HEK293 (cell line): ENCODE data around the gene CLEC12A.

Experiments
- CTCF ChIA-PET: fragments of 350-600 bp; formaldehyde crosslinking; extraction: SDS; loops from one replicate; lab custom pipeline; 2021; ENCODE audit warnings: antibody characterized with exemption; lab: Yijun Ruan, JAX
- POLR2A ChIA-PET: fragments of 300-600 bp; formaldehyde crosslinking; extraction: SDS; loops from one replicate; lab custom pipeline; 2020; ENCODE audit warnings: antibody characterized with exemption, inconsistent platforms; lab: Yijun Ruan, JAX
- H3K27ac ChIP-seq: fragments of 200-500 bp; sonication (Bioruptor generic); 2 replicates; pipeline ENCODE4 v1.5.1; 2014; ENCODE audit warnings: low read depth, low read length, control low read depth, inconsistent platforms; ENCODE audit errors: extremely low read depth
- H3K36me3 ChIP-seq, 2 experiments: fragments of 200-500 bp in 1 of 2; sonication (Bioruptor generic) in 1 of 2; 1 replicate in 1 of 2; 2 replicates in 1 of 2; pipeline ENCODE4 v1.5.1; 2014 to 2017; ENCODE audit warnings: inconsistent platforms in 2 of 2, low read length in 2 of 2; ENCODE audit not compliant: control insufficient read depth in 2 of 2, insufficient read depth in 1 of 2
- H3K4me1 ChIP-seq: fragments of 200-500 bp; sonication (Bioruptor generic); 2 replicates; pipeline ENCODE4 v1.5.1; 2014; ENCODE audit warnings: mild to moderate bottlenecking, low read length, inconsistent platforms; ENCODE audit not compliant: control insufficient read depth, insufficient read depth
- H3K4me3 ChIP-seq: 2 replicates; pipeline ENCODE4 v1.5.1; 2011; ENCODE audit warnings: low read depth, mild to moderate bottlenecking, control low read depth, low read length, moderate library complexity
- H3K9me3 ChIP-seq: fragments of 200-500 bp; sonication (Bioruptor generic); 2 replicates; pipeline ENCODE4 v1.5.1; 2014; ENCODE audit warnings: low read depth, low read length, inconsistent platforms; ENCODE audit not compliant: control insufficient read depth, insufficient read depth
- MYNN ChIP-seq: fragments of 450-650 bp; formaldehyde crosslinking; IDR thresholded peaks from 2 replicates; pipeline ENCODE4 v1.5.1; 2016; ENCODE audit warnings: missing biosample characterization, missing genetic modification characterization, borderline replicate concordance
- REPIN1 ChIP-seq: fragments of 450-650 bp; formaldehyde crosslinking; IDR thresholded peaks from 2 replicates; pipeline ENCODE4 v1.5.1; 2017; ENCODE audit warnings: missing biosample characterization, missing genetic modification characterization, low read depth
- YY1 ChIP-seq: fragments of 450-650 bp; formaldehyde crosslinking; IDR thresholded peaks from 2 replicates; pipeline ENCODE4 v1.5.1; 2018; ENCODE audit warnings: missing biosample characterization, missing genetic modification characterization
- ZBTB20 ChIP-seq: fragments of 450-650 bp; formaldehyde crosslinking; IDR thresholded peaks from 2 replicates; pipeline ENCODE4 v1.5.1; 2016; ENCODE audit warnings: missing biosample characterization, missing genetic modification characterization
- ZBTB48 ChIP-seq: fragments of 450-650 bp; formaldehyde crosslinking; IDR thresholded peaks from 2 replicates; pipeline ENCODE4 v1.5.1; 2016; ENCODE audit warnings: missing biosample characterization, missing genetic modification characterization
- ZEB2 ChIP-seq: fragments of 450-650 bp; formaldehyde crosslinking; IDR thresholded peaks from 2 replicates; pipeline ENCODE4 v1.5.1; 2016; ENCODE audit warnings: missing biosample characterization, missing genetic modification characterization
- ZFP41 ChIP-seq: fragments of 450-650 bp; formaldehyde crosslinking; IDR thresholded peaks from 2 replicates; pipeline ENCODE4 v1.5.1; 2016; ENCODE audit warnings: missing biosample characterization, missing genetic modification characterization, borderline replicate concordance
- ZFP69B ChIP-seq: fragments of 450-650 bp; formaldehyde crosslinking; IDR thresholded peaks from 2 replicates; pipeline ENCODE4 v1.5.1; 2016; ENCODE audit warnings: missing biosample characterization, missing genetic modification characterization
- ZIC2 ChIP-seq: fragments of 450-650 bp; formaldehyde crosslinking; IDR thresholded peaks from 2 replicates; pipeline ENCODE4 v1.5.1; 2016; ENCODE audit warnings: missing biosample characterization, missing genetic modification characterization
- ZNF16 ChIP-seq: fragments of 450-650 bp; formaldehyde crosslinking; IDR thresholded peaks from 2 replicates; pipeline ENCODE4 v1.5.1; 2016; ENCODE audit warnings: low read depth, missing biosample characterization, missing genetic modification characterization
- ZNF18 ChIP-seq: fragments of 450-650 bp; formaldehyde crosslinking; IDR thresholded peaks from 2 replicates; pipeline ENCODE4 v1.5.1; 2016; ENCODE audit warnings: missing biosample characterization, missing genetic modification characterization
- ZNF184 ChIP-seq: fragments of 450-650 bp; IDR thresholded peaks from 2 replicates; pipeline ENCODE4 v1.5.1; 2018; ENCODE audit warnings: missing biosample characterization, mild to moderate bottlenecking, missing genetic modification characterization
- ZNF211 ChIP-seq: fragments of 450-650 bp; formaldehyde crosslinking; IDR thresholded peaks from 2 replicates; pipeline ENCODE4 v1.5.1; 2016; ENCODE audit warnings: low read depth, missing biosample characterization, missing genetic modification characterization
- ZNF23 ChIP-seq: fragments of 450-650 bp; formaldehyde crosslinking; IDR thresholded peaks from 2 replicates; pipeline ENCODE4 v1.5.1; 2016; ENCODE audit warnings: missing biosample characterization, missing genetic modification characterization, borderline replicate concordance
- ZNF416 ChIP-seq: fragments of 450-650 bp; formaldehyde crosslinking; IDR thresholded peaks from 2 replicates; pipeline ENCODE4 v1.5.1; 2016; ENCODE audit warnings: missing biosample characterization, missing genetic modification characterization
- ZNF423 ChIP-seq: fragments of 450-650 bp; formaldehyde crosslinking; IDR thresholded peaks from 2 replicates; pipeline ENCODE4 v1.5.1; 2016; ENCODE audit warnings: missing biosample characterization, missing genetic modification characterization
- ZNF426 ChIP-seq: fragments of 450-650 bp; formaldehyde crosslinking; IDR thresholded peaks from 2 replicates; pipeline ENCODE4 v1.5.1; 2017; ENCODE audit warnings: missing biosample characterization, missing genetic modification characterization, mild to moderate bottlenecking, inconsistent platforms, moderate library complexity
- ZNF548 ChIP-seq: fragments of 450-650 bp; formaldehyde crosslinking; IDR thresholded peaks from 2 replicates; pipeline ENCODE4 v1.5.1; 2016; ENCODE audit warnings: missing biosample characterization, missing genetic modification characterization
- ZNF560 ChIP-seq: fragments of 450-650 bp; formaldehyde crosslinking; IDR thresholded peaks from 2 replicates; pipeline ENCODE4 v1.5.1; 2017; ENCODE audit warnings: missing biosample characterization, missing genetic modification characterization, borderline replicate concordance
- ZNF596 ChIP-seq: fragments of 450-650 bp; IDR thresholded peaks from 2 replicates; pipeline ENCODE4 v1.5.0; 2018; ENCODE audit warnings: missing biosample characterization, mild to moderate bottlenecking, missing genetic modification characterization, moderate library complexity
- ZNF654 ChIP-seq: fragments of 450-650 bp; formaldehyde crosslinking; IDR thresholded peaks from 2 replicates; pipeline ENCODE4 v1.5.1; 2016; ENCODE audit warnings: low read depth, missing biosample characterization, missing genetic modification characterization
- ZNF707 ChIP-seq: fragments of 450-650 bp; formaldehyde crosslinking; IDR thresholded peaks from 2 replicates; pipeline ENCODE4 v1.5.1; 2016; ENCODE audit warnings: missing biosample characterization, missing genetic modification characterization
- ZNF785 ChIP-seq: fragments of 450-650 bp; formaldehyde crosslinking; IDR thresholded peaks from 2 replicates; pipeline ENCODE4 v1.5.1; 2016; ENCODE audit warnings: missing biosample characterization, missing genetic modification characterization
- ZNF837 ChIP-seq: fragments of 450-650 bp; formaldehyde crosslinking; IDR thresholded peaks from 2 replicates; pipeline ENCODE4 v1.5.1; 2016; ENCODE audit warnings: missing biosample characterization, missing genetic modification characterization
- ZNF843 ChIP-seq: fragments of 450-650 bp; formaldehyde crosslinking; IDR thresholded peaks from 2 replicates; pipeline ENCODE4 v1.5.1; 2016; ENCODE audit warnings: missing biosample characterization, missing genetic modification characterization
- TF ChIP-seq, protein P1 (sequence below): fragments of 450-650 bp; formaldehyde crosslinking; IDR thresholded peaks from 2 replicates; pipeline ENCODE4 v1.5.1; 2016; ENCODE audit warnings: missing biosample characterization, missing genetic modification characterization, low read depth
- TF ChIP-seq, protein P2 (sequence below): fragments of 450-650 bp; IDR thresholded peaks from 2 replicates; pipeline ENCODE4 v1.5.1; 2018; ENCODE audit warnings: missing biosample characterization, missing genetic modification characterization
- TF ChIP-seq, protein P3 (sequence below): fragments of 450-650 bp; formaldehyde crosslinking; IDR thresholded peaks from 2 replicates; pipeline ENCODE4 v1.5.1; 2017; ENCODE audit warnings: missing biosample characterization, missing genetic modification characterization

Gene CLEC12A

DNA sequence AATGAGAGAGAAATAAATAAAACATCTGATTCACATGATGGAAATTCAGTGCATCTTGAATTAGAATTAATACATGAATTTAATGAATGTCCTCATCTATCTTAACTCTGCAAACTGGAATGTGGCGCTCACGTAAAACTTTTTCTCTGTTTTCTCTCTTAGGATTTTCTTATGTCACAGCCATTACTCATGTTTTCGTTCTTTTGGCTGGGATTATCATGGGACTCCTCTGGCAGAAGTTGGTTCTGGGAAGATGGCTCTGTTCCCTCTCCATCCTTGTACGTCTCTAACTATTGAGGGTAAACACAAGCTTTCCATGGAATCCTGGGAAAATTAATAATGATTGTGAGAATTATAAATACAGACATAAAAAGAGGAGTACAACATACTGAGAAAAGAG is 44.2 kb downstream of the CLEC12A start (continued):
- no peak for TF ChIP-seq ZNF548 (tag by site-specific recombination)
- no peak for TF ChIP-seq ZFP69B (tag by site-specific recombination)
- TF ChIP-seq ZBTB20: no peak
- TF ChIP-seq REPIN1 (tag by site-specific recombination): no peak
- no peak for TF ChIP-seq ZNF426 (tag by site-specific recombination)

GRCh38 chr12:10016881-10017280 is 45.7 kb downstream of the CLEC12A start:
- Histone ChIP-seq H3K4me1 (no peaks in the 10 kb centered on the region), H3K27ac (no peak overlapping the region), H3K9me3 (no peaks in the 10 kb centered on the region), H3K4me3 (no peak overlapping the region), H3K36me3 (no peaks in the 10 kb centered on the region)
- CTCF ChIA-PET: interaction anchor here (0.6 kb wide), 1 partner anchor 350 kb away, joined by 4 read pairs; no protein-coding TSS in a partner anchor
- POLR2A ChIA-PET: no interaction called here
- TF ChIP-seq ZNF837 (tag by site-specific recombination): no peak
- TF ChIP-seq, protein P1, sequence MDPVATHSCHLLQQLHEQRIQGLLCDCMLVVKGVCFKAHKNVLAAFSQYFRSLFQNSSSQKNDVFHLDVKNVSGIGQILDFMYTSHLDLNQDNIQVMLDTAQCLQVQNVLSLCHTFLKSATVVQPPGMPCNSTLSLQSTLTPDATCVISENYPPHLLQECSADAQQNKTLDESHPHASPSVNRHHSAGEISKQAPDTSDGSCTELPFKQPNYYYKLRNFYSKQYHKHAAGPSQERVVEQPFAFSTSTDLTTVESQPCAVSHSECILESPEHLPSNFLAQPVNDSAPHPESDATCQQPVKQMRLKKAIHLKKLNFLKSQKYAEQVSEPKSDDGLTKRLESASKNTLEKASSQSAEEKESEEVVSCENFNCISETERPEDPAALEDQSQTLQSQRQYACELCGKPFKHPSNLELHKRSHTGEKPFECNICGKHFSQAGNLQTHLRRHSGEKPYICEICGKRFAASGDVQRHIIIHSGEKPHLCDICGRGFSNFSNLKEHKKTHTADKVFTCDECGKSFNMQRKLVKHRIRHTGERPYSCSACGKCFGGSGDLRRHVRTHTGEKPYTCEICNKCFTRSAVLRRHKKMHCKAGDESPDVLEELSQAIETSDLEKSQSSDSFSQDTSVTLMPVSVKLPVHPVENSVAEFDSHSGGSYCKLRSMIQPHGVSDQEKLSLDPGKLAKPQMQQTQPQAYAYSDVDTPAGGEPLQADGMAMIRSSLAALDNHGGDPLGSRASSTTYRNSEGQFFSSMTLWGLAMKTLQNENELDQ (tag by site-specific recombination): no peak
- no peak for TF ChIP-seq ZBTB48
- no peak for TF ChIP-seq ZNF423
- TF ChIP-seq ZNF654 (tag by site-specific recombination): no peak
- no peak for TF ChIP-seq MYNN (tag by site-specific recombination)
- no peak for TF ChIP-seq ZNF211 (tag by site-specific recombination)
- no peak for TF ChIP-seq ZNF596 (tag by site-specific recombination)
- TF ChIP-seq ZNF785: no peak
- TF ChIP-seq ZFP41: no peak
- no peak for TF ChIP-seq ZEB2 (tag by site-specific recombination)
- TF ChIP-seq ZNF184 (tag by site-specific recombination): no peak
- TF ChIP-seq, protein P2, sequence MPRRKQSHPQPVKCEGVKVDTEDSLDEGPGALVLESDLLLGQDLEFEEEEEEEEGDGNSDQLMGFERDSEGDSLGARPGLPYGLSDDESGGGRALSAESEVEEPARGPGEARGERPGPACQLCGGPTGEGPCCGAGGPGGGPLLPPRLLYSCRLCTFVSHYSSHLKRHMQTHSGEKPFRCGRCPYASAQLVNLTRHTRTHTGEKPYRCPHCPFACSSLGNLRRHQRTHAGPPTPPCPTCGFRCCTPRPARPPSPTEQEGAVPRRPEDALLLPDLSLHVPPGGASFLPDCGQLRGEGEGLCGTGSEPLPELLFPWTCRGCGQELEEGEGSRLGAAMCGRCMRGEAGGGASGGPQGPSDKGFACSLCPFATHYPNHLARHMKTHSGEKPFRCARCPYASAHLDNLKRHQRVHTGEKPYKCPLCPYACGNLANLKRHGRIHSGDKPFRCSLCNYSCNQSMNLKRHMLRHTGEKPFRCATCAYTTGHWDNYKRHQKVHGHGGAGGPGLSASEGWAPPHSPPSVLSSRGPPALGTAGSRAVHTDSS (tag by site-specific recombination): no peak
- no peak for TF ChIP-seq ZNF560 (tag by site-specific recombination)
- TF ChIP-seq ZNF843 (tag by site-specific recombination): no peak
- no peak for TF ChIP-seq ZIC2
- no peak for TF ChIP-seq ZNF23
- TF ChIP-seq, all 188 proteins: peak for 0

DNA sequence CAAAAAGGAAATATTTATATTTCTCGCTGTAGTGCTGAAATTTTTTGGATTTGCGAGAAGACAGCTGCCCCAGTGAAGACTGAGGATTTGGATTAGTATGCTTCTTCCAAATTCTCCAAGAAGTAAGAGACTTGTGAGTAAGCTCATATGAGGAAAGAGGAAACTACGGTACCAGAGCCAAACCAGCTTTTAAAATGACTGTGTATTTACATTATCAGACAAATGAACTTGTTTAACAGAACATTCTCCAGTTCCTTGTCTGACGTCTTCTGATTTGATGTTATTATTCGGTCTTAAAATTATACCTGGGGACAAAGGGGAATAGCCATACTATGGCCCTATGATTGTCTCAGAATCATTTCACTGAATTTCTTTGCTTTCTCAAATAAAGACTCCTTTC is 47.2 kb downstream of the CLEC12A start:
- Histone ChIP-seq H3K36me3 (no peaks in the 10 kb centered on the region), H3K27ac (no peak overlapping the region), H3K4me3 (no peak overlapping the region), H3K4me1 (no peaks in the 10 kb centered on the region), H3K9me3 (no peaks in the 10 kb centered on the region)
- POLR2A ChIA-PET: no interaction called here
- CTCF ChIA-PET: interaction anchor here (0.6 to 1.7 kb wide), 3 partner anchors 8 to 122 kb away, joined by 3 to 5 read pairs (median 3); partner anchors contain the start of gene CLEC12B
- no peak for TF ChIP-seq ZNF416 (tag by site-specific recombination)
- TF ChIP-seq ZNF707 (tag by site-specific recombination): no peak
- no peak for TF ChIP-seq YY1
- no peak for TF ChIP-seq ZNF18 (tag by site-specific recombination)
- TF ChIP-seq ZBTB48: no peak
- no peak for TF ChIP-seq ZNF426 (tag by site-specific recombination)
- TF ChIP-seq, protein P3, sequence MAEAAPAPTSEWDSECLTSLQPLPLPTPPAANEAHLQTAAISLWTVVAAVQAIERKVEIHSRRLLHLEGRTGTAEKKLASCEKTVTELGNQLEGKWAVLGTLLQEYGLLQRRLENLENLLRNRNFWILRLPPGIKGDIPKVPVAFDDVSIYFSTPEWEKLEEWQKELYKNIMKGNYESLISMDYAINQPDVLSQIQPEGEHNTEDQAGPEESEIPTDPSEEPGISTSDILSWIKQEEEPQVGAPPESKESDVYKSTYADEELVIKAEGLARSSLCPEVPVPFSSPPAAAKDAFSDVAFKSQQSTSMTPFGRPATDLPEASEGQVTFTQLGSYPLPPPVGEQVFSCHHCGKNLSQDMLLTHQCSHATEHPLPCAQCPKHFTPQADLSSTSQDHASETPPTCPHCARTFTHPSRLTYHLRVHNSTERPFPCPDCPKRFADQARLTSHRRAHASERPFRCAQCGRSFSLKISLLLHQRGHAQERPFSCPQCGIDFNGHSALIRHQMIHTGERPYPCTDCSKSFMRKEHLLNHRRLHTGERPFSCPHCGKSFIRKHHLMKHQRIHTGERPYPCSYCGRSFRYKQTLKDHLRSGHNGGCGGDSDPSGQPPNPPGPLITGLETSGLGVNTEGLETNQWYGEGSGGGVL (tag by site-specific recombination): no peak
- TF ChIP-seq ZNF16 (tag by site-specific recombination): no peak
